NCI-H748 treated with DMSO at 0.1 percent for 48 hours (cell line): Measurements from ENCODE around the gene ZSWIM2.
A peak's percentile ranks its signal among the peaks of the same experiment; 100 is the strongest.
"Not testable (repeated sequence)": the region's sequence is repeated elsewhere in the genome, so short reads cannot be mapped to it uniquely, and the experiment has no call there.

Experiments used
- DNase-seq: peaks from one replicate; lab custom pipeline; 2025; lab: John Stamatoyannopoulos, UW

ZSWIM2 gene, protein sequence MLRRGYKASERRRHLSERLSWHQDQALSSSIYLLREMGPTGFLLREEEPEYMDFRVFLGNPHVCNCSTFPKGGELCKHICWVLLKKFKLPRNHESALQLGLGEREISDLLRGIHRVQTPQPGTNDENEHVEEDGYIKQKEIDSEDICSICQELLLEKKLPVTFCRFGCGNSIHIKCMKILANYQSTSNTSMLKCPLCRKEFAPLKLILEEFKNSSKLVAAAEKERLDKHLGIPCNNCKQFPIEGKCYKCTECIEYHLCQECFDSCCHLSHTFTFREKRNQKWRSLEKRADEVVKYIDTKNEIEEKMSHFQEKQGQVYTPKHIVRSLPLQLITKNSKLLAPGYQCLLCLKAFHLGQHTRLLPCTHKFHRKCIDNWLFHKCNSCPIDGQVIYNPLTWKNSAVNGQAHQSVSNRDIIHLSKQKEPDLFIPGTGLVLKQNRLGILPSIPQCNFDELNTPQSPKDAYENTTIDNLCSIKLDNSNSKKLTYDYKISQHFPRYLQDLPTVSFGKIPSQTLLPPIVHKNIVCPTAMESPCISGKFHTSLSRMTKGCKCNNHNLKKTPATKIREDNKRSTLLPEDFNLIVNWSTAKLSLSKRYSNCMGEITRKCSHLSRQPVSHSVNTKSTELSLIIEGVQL

DNA sequence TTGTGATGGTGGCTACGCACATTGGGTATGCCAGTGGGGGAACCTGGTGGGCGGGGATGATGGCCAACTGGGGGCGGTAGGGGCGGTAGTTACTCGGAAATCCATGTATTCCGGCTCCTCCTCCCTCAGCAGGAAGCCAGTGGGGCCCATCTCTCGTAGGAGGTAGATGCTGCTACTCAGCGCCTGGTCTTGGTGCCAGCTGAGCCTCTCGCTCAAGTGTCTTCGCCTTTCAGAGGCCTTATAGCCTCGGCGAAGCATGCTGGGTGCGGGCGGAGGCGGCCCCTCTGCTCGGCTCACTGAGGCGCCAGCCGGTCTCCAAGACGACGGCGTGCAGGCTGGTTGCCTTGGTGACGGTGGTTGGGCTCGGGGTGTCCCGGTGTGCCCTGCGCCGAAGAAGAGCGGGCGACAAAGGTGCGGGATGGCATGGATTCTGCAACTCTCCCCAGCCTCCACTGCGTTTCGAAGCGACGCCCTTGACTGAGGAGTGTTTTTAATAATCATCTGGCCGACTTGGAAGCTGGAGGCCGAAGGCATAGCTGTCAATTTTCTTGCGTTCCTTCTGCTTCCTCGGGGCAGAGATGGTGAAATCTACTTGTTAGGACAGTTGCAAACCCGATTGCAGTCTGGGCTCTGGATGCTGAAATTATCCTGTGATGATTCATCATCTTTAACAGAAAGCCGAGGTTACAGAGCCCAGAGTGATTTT is at the start of gene ZSWIM2:
Gene ZSWIM2 (minus strand): TSS at position 298 of the 706 bp plus-strand sequence. CDS start 40 bp downstream, at position 258.
- DNase-seq: peak; percentile 96

- DNase-seq: not testable (repeated sequence)
Measured at GRCh38 chr2:186896220-186896619, 47.2 kb upstream of the ZSWIM2 start.

DNA sequence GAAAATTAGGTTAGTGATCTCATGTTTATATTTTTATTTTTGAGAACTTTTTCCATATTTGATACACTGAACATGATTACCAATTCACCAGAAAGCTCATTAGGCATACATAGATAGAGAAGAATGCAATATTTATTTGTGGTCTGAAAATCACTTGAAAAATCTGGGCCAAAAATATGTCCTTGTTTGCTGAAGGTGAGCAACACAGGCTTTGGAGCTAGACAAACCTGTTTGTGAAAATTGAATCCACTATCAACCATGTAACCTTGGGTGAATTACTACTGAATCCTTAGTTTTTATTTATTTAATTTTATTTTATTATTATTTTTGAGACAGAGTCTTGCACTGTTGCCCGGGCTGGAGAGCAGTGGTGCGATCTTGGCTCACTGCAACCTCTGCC is 46.5 kb upstream of the ZSWIM2 start:
- no peak for DNase-seq

GRCh38 chr2:186894478-186894877 is 45.5 kb upstream of the ZSWIM2 start:
- DNase-seq: no peak

DNA sequence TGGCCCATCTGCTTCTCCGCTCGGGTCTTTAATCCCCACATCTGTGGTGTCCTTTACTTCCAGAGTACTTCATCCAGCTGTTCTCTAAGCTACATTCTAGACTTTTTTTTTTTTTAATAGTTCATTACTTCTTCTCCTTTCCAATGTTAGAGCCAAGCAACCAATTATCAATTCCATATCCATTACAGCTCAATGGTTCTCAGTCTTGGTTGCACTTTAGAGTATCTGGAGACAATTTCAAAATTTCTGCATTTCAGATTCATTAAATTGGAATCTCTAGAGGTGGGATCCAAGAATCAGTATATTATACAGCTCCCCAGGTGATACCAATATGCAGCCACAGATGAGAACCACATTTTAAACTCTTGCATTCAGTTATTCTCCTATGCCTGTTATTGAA is 43.9 kb upstream of the ZSWIM2 start:
- no peak for DNase-seq

DNA sequence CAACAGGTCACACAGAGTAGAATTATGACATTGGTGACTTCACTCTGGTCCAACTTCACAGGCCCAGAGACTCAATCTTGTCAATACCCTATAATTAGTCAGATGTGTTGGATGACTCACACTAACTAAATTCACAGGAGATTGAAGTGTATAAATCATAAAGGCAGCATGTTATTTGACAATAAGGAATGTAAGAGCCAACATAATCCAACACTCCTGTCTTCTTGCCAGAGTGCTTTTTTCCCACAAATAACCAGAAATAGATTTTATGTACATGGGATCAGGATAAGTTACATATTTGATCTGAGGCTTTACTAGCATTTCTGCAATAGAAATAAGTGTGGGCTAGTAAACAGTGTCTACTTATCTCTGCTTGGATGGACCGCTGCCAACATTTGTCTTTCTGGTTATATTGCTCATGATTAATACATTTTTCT is 42.2 kb upstream of the ZSWIM2 start:
- no peak for DNase-seq

DNA sequence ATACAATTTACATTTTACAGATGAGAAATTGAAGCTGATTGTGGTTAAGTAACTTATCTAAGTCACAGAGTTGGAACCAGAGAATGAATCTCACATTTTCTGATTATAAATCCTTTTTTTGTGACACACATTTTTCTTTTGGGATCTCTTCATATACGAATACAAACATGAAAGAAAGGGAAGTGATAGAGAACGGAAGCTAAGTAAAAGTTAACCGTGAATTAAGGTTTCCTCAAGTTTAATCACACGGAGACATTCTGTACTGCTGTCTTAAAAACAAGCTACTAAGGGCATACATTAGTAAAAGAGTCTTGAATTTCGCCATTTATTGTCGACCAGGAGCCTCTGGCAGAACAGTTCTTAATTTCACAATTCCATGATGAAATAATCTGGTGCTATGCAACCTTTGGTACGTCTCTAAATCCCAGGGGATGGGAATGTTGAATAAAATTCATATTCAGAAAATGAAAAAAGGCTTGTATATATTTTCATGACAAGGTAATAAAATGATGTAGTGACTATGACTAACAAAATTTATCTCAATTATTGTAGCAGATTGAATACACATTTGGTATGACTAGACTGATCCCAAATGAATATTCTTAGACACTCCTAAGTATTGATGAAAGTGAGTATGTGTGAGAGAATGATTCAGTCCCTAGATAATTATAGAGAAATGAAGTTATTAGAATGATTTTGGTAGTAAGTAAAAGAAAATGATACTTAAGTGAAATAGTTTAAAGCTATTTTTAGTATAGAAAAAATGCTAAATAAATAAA is 40.3 kb upstream of the ZSWIM2 start:
- no peak for DNase-seq

GRCh38 chr2:186887107-186888090 is 38.4 kb upstream of the ZSWIM2 start:
- no peak for DNase-seq

- no peak for DNase-seq
Measured at GRCh38 chr2:186884587-186884986, 35.6 kb upstream of the ZSWIM2 start.

GRCh38 chr2:186883666-186884065 is 34.7 kb upstream of the ZSWIM2 start:
- no peak for DNase-seq

- no peak for DNase-seq
Measured at GRCh38 chr2:186882511-186883071, 33.6 kb upstream of the ZSWIM2 start.

DNA sequence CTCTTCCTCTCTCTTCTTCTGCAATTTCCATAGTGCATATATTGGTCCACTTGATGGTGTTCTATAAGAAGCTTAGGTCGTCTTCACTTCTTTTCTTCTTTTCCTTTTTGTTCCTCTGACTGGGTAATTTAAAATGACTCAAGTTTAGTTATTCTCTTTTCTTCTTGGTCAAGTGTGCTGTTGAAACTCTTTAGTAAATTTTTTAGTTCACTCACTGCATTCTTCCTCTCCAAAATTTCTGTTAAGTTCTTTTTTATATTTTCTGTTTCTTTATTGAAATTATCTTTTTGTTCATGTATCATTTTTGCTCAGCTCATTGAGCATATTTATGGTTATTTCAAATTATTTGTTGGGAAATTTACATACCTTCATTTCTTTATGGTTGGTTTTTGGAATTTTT is 32.7 kb upstream of the ZSWIM2 start:
- no peak for DNase-seq

GRCh38 chr2:186879312-186879711 is 30.3 kb upstream of the ZSWIM2 start:
- DNase-seq: no peak

DNA sequence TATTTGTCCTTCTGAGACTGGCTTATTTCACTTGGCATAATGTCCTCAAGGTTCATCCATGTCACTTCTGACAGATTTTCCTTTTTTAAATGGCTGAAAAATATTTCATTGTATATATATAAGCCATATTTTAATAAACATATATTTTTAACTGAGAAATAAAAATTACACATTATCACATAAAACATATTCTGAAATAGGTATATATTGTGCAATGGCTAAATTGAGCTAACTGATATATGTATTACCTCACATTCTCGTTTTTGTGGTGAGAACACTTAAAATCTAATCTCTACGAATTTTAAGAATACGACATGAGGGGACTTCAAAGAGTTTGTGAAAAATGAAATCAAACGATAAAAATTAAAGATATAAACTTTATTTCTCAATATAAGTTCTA is 25.7 kb upstream of the ZSWIM2 start:
- no peak for DNase-seq

DNA sequence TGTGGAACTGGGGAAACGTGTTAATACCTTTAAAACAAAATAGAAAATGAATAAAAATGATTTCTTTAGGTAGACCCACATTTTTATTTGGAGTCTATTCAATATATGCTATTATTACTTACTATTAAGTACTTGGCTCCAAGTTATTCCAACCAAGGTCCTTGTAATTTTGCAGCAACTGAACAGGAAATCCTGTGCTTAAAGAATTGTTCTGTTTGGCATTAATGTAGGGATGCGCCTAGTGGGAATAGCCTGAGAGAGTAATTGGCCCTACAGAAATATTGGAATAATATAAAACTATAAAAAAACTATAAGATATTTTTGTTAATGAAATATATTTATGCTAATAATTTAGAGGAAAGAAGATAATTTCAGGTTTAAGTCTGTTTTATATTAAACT is 22.9 kb upstream of the ZSWIM2 start:
- no peak for DNase-seq

DNA sequence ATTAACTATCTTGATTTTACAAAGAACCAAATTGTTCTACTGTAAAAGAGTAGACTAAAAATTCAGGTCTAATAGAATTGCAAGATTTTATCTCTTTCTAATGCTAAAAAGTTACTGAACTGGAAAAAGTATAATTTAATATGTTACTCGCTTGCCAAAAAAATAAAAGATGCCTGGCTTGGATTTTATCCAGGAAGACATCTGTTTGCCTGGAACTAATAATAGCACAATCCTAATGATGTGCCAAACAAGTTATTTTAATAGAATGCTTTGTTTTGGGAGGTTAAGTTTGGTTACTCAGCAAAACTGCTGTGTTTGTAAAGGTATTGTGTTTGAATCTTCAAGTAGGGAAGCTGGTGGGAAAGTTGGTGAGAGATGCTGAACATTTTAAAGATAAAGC is 19.4 kb upstream of the ZSWIM2 start:
- DNase-seq: no peak

DNA sequence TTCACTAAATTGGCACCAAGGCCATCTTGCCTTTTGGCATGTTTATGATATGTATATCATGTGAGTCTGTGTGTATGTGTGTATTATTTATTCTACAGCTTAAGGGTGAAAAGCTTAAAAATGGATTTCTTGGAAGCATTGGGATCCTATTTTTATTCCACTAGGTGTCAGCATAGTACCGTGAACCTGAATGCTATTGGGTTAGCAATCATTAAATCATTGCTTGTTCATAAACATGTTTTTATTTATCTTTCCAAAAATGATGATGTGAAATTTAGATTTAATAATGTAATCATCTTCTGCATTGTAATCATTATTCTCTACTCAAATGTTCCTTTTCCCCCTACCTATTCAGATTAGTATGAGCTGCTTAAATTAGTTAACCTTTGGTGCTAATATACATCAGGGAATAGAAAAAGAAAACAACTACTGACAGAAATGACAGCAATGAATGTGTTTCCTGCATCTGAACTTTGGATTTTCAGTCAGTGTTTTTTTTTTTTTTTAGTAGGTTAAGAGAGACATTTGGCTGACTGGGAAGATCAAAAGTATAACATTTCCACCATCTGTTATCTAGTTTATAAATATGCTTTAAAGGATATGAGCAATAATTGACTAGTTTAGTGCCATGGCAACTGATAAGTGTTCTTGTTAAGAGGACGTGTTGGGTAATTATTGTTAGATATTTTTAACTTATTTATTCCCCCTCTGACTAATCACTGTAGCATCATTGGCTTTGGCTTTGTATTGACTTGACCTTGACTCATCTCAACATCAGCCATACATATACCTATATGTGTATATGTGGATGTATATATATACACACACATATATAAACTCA is 14.1 kb upstream of the ZSWIM2 start:
- peak; percentile 47 for DNase-seq

DNA sequence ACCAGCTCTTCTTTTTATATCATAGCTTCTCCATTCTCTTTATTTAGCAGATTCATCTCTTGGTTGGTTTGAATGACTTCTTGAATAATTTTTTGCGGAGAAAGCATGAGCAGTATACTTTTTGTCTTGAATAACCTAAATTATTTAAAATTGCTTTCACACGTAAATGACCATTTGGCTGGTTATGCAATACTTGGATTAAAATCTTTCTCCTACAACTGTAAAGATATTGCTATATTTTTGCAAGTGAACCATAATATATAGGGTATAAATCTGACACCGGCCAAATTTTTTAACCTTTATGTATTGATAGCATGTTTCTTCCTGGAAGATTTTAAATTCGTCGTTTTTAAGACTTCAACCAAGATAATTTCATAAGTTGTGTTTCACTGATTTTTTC is 6.2 kb upstream of the ZSWIM2 start:
- no peak for DNase-seq

DNA sequence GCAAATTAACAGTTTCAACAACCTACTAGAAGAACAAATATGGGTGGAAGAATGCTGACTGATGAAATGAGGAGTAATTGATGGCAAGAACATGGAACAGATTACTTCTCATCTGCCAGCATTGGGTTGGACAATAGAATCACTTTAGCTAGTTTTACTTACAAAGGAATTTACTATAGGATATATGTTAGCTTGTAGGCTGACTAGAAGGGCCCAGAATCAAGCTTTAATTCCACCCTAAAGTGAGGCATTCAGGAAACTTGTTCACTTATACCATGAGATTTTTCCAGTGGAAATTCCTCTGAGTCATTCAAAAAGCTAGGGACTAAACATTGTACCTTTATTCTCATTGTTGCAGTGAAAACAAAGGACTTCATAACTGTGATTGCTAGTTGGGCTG is 5.0 kb upstream of the ZSWIM2 start:
- DNase-seq: no peak

- peak; percentile 32 for DNase-seq
Measured at GRCh38 chr2:186852508-186852907, 3.5 kb upstream of the ZSWIM2 start.
